SK-N-SH (cell line): Measurements from ENCODE around the gene PTPN23. TPM values are rescaled to one million over a fixed set of nuclear protein-coding genes. Genes with fewer than 3 reads are reported as not detected.

Experiments
- CTCF ChIA-PET: fragments of 300-600, 350-600 bp; formaldehyde crosslinking; extraction: SDS; loops from one replicate; lab custom pipeline; 2021; lab: Yijun Ruan, JAX
- POLR2A ChIA-PET: fragments of 350-600 bp; sonication (Branson Sonifier 250); formaldehyde crosslinking; extraction: SDS; loops from one replicate; lab custom pipeline; 2020; ENCODE audit warnings: antibody characterized with exemption, inconsistent platforms; lab: Yijun Ruan, JAX
- DNase-seq: peaks from one replicate; pipeline ENCODE4 v3.0.0; 2012
- H2AFZ ChIP-seq: fragments of 200-600 bp; sonication (generic); 2 replicates; pipeline ENCODE4 v1.8.1; 2016; ENCODE audit warnings: antibody characterized with exemption, mild to moderate bottlenecking, low read depth
- H3F3A ChIP-seq: fragments of 200-600 bp; sonication (generic); replicated peaks from 2 replicates; pipeline ENCODE3; 2016; ENCODE audit warnings: antibody characterized with exemption, mild to moderate bottlenecking; ENCODE audit not compliant: insufficient read depth
- H3K27ac ChIP-seq, 2 experiments: fragments of 200-500 bp in 1 of 2; fragments of 200-600 bp in 1 of 2; sonication (Bioruptor generic) in 1 of 2; sonication (generic), shearing (Covaris generic) in 1 of 2; 2 replicates each; pipeline versions ENCODE4 v1.5.1 to v1.6.1; 2014 to 2016; ENCODE audit warnings: low read depth in 2 of 2, inconsistent platforms in 1 of 2, low read length in 1 of 2, mild to moderate bottlenecking in 1 of 2, mixed read lengths in 1 of 2
- H3K27me3 ChIP-seq: fragments of 200-600 bp; sonication (generic), shearing (Covaris generic); 2 replicates; pipeline ENCODE4 v1.6.1; 2016; ENCODE audit warnings: mixed run types; ENCODE audit not compliant: insufficient read depth
- H3K36me3 ChIP-seq, 2 experiments: fragments of 200-500 bp in 1 of 2; fragments of 200-600 bp in 1 of 2; sonication (Bioruptor generic) in 1 of 2; sonication (generic) in 1 of 2; replicated peaks in 1 of 2; 2 replicates each; pipeline versions ENCODE3 to v1.5.1; 2014 to 2016; ENCODE audit warnings: low read length in 1 of 2, mild to moderate bottlenecking in 1 of 2; ENCODE audit not compliant: insufficient read depth in 2 of 2, control insufficient read depth in 1 of 2
- H3K4me1 ChIP-seq, 2 experiments: fragments of 200-500 bp in 1 of 2; fragments of 200-600 bp in 1 of 2; sonication (Bioruptor generic) in 1 of 2; sonication (generic), shearing (Covaris generic) in 1 of 2; 2 replicates each; pipeline versions ENCODE4 v1.5.1 to v1.6.1; 2014 to 2016; ENCODE audit warnings: low read depth in 1 of 2, low read length in 1 of 2, mixed run types in 1 of 2; ENCODE audit not compliant: insufficient read depth in 2 of 2, control insufficient read depth in 1 of 2
- H3K4me2 ChIP-seq: fragments of 200-600 bp; sonication (generic), shearing (Covaris generic); 2 replicates; pipeline ENCODE4 v1.6.1; 2017; ENCODE audit warnings: mixed run types
- H3K4me3 ChIP-seq, 2 experiments: fragments of 200-500 bp in 1 of 2; fragments of 200-600 bp in 1 of 2; sonication (Bioruptor generic) in 1 of 2; sonication (generic), shearing (Covaris generic) in 1 of 2; 2 replicates each; pipeline versions ENCODE4 v1.5.1 to v1.8.1; 2014 to 2016; ENCODE audit warnings: low read depth in 2 of 2, inconsistent platforms in 1 of 2, low read length in 1 of 2, mild to moderate bottlenecking in 1 of 2, mixed read lengths in 1 of 2, moderate library complexity in 1 of 2
- H3K79me2 ChIP-seq: fragments of 200-600 bp; sonication (generic); 2 replicates; pipeline ENCODE4 v1.8.1; 2017; ENCODE audit warnings: mild to moderate bottlenecking; ENCODE audit not compliant: insufficient read depth
- H3K9ac ChIP-seq: fragments of 200-600 bp; sonication (generic); 2 replicates; pipeline ENCODE4 v1.6.1; 2017; ENCODE audit warnings: mixed run types
- H3K9me2 ChIP-seq: fragments of 200-600 bp; sonication (generic); 2 replicates; pipeline ENCODE4 v1.6.1; 2017; ENCODE audit warnings: mixed run types
- H3K9me3 ChIP-seq: fragments of 200-600 bp; sonication (generic); 2 replicates; pipeline ENCODE4 v1.6.1; 2017; ENCODE audit warnings: mixed run types, mild to moderate bottlenecking, moderate library complexity
- H4K20me1 ChIP-seq: fragments of 200-600 bp; sonication (generic); 2 replicates; pipeline ENCODE4 v1.6.1; 2017; ENCODE audit warnings: mild to moderate bottlenecking, mixed run types; ENCODE audit not compliant: insufficient read depth
- CHD2 ChIP-seq: fragments of 150-350 bp; IDR thresholded peaks from 2 replicates; pipeline ENCODE4 v1.6.1; 2018; ENCODE audit warnings: low read length; ENCODE audit not compliant: partially characterized antibody
- ELF1 ChIP-seq: IDR thresholded peaks from 2 replicates; pipeline ENCODE4 v1.4.0; 2012
- EP300 ChIP-seq, 2 experiments: IDR thresholded peaks; 2 replicates each; pipeline versions ENCODE4 v1.4.0 to v1.6.1; 2012; ENCODE audit warnings: borderline replicate concordance in 1 of 2, low read depth in 1 of 2, low read length in 1 of 2
- EZH2phosphoT487 ChIP-seq: fragments of 200-600 bp; sonication (generic); IDR thresholded peaks from 2 replicates; pipeline ENCODE4 v1.6.1; 2017; ENCODE audit warnings: low read depth, mixed run types, mild to moderate bottlenecking, antibody characterized with exemption, moderate library complexity, borderline replicate concordance
- FOXM1 ChIP-seq: IDR thresholded peaks from 2 replicates; pipeline ENCODE4 v1.4.0; 2012; ENCODE audit warnings: low read depth, mild to moderate bottlenecking
- GABPA ChIP-seq: IDR thresholded peaks from 2 replicates; pipeline ENCODE4 v1.4.0; 2012; ENCODE audit warnings: low read depth, mild to moderate bottlenecking
- JUND ChIP-seq: IDR thresholded peaks from 2 replicates; pipeline ENCODE4 v1.4.0; 2012
- MAX ChIP-seq: IDR thresholded peaks from 2 replicates; pipeline ENCODE4 v1.4.0; 2012; ENCODE audit warnings: low read depth
- MXI1 ChIP-seq: IDR thresholded peaks from 2 replicates; pipeline ENCODE4 v1.6.1; 2012; ENCODE audit warnings: mild to moderate bottlenecking, low read depth, low read length, improper control_type of control experiment
- NFIC ChIP-seq: IDR thresholded peaks from 2 replicates; pipeline ENCODE4 v1.4.0; 2012; ENCODE audit warnings: borderline replicate concordance
- NRF1 ChIP-seq: IDR thresholded peaks from 2 replicates; pipeline ENCODE4 v1.6.1; 2012; ENCODE audit warnings: low read depth, mild to moderate bottlenecking, low read length
- POLR2AphosphoS5 ChIP-seq: IDR thresholded peaks from 2 replicates; pipeline ENCODE4 v1.6.1; 2012; ENCODE audit warnings: low read depth, low read length
- SIN3A ChIP-seq: IDR thresholded peaks from 2 replicates; pipeline ENCODE4 v1.6.1; 2012; ENCODE audit warnings: low read depth, mild to moderate bottlenecking, low read length, moderate library complexity, borderline replicate concordance
- SMC3 ChIP-seq: IDR thresholded peaks from 2 replicates; pipeline ENCODE4 v1.6.1; 2012; ENCODE audit warnings: low read depth, low read length, improper control_type of control experiment
- TAF1 ChIP-seq: IDR thresholded peaks from 2 replicates; pipeline ENCODE4 v1.6.1; 2012; ENCODE audit warnings: low read depth, mild to moderate bottlenecking, low read length, moderate library complexity, borderline replicate concordance
- TEAD4 ChIP-seq: IDR thresholded peaks from 2 replicates; pipeline ENCODE4 v1.4.0; 2012; ENCODE audit warnings: mild to moderate bottlenecking, borderline replicate concordance; ENCODE audit not compliant: insufficient read depth
- USF1 ChIP-seq: IDR thresholded peaks from 2 replicates; pipeline ENCODE4 v1.4.0; 2012; ENCODE audit warnings: low read depth, borderline replicate concordance
- USF2 ChIP-seq: fragments of 150-350 bp; IDR thresholded peaks from 2 replicates; pipeline ENCODE4 v1.6.1; 2017; ENCODE audit warnings: antibody characterized with exemption, low read length, low read depth, borderline replicate concordance
- YY1 ChIP-seq: IDR thresholded peaks from 2 replicates; pipeline ENCODE4 v1.4.0; 2012; ENCODE audit warnings: low read depth, mild to moderate bottlenecking
- WGBS: methylation state at CpG from one replicate; pipeline ENCODE4 v1.1.6; 2017; ENCODE audit warnings: low lambda C conversion rate; 5-methylcytosine and 5-hydroxymethylcytosine counted together
- polyA plus RNA-seq, 3 experiments: library from polyadenylated mRNA; depleted of rRNA; stranded (reverse); fragments of >200 nt; gene quantifications; 2 replicates each; pipeline ENCODE4 v1.2.3, GENCODE V29; 2012
- TF ChIP-seq, protein P1 (sequence below): IDR thresholded peaks from 2 replicates; pipeline ENCODE4; 2012

Gene PTPN23, protein sequence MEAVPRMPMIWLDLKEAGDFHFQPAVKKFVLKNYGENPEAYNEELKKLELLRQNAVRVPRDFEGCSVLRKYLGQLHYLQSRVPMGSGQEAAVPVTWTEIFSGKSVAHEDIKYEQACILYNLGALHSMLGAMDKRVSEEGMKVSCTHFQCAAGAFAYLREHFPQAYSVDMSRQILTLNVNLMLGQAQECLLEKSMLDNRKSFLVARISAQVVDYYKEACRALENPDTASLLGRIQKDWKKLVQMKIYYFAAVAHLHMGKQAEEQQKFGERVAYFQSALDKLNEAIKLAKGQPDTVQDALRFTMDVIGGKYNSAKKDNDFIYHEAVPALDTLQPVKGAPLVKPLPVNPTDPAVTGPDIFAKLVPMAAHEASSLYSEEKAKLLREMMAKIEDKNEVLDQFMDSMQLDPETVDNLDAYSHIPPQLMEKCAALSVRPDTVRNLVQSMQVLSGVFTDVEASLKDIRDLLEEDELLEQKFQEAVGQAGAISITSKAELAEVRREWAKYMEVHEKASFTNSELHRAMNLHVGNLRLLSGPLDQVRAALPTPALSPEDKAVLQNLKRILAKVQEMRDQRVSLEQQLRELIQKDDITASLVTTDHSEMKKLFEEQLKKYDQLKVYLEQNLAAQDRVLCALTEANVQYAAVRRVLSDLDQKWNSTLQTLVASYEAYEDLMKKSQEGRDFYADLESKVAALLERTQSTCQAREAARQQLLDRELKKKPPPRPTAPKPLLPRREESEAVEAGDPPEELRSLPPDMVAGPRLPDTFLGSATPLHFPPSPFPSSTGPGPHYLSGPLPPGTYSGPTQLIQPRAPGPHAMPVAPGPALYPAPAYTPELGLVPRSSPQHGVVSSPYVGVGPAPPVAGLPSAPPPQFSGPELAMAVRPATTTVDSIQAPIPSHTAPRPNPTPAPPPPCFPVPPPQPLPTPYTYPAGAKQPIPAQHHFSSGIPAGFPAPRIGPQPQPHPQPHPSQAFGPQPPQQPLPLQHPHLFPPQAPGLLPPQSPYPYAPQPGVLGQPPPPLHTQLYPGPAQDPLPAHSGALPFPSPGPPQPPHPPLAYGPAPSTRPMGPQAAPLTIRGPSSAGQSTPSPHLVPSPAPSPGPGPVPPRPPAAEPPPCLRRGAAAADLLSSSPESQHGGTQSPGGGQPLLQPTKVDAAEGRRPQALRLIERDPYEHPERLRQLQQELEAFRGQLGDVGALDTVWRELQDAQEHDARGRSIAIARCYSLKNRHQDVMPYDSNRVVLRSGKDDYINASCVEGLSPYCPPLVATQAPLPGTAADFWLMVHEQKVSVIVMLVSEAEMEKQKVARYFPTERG (N-terminal part only)
- polyA plus RNA-seq (2012; rRNA removed), result 4.4 and 10.9 TPM in 2 replicates
- 2.7 and 4.3 TPM in 2 replicates for polyA plus RNA-seq (2012; cell fraction: cytosol; rRNA removed)
- polyA plus RNA-seq (2012; cell fraction: nucleus; rRNA removed), result 29.6 and 47.7 TPM in 2 replicates

GRCh38 chr3:47380601-47381316 is at the start of gene PTPN23:
Gene PTPN23 (plus strand): TSS chr3:47381021. CDS start chr3:47381097, 76 bp downstream.
- Histone ChIP-seq H3K79me2 (peaks cover 68% of the 10 kb centered on the region), H3F3A (peaks cover 3% of the 10 kb centered on the region), H3K4me1 (peaks cover 0 to 15% of the 10 kb centered on the region in 2 experiments; a peak in 1 of 4 replicates), H3K27ac (peak within 1 kb of the TSS; percentile 87 to 98), H3K4me2 (peak within 1 kb of the TSS; percentile 98), H2AFZ (peak within 1 kb of the TSS; percentile 90), H3K27me3 (no peaks in the 10 kb centered on the region), H3K9me3 (no peaks in the 10 kb centered on the region), H3K36me3 (peaks cover 0 to 8% of the 10 kb centered on the region in 2 experiments), H4K20me1 (peaks cover 40% of the 10 kb centered on the region), H3K9me2 (no peaks in the 10 kb centered on the region), H3K4me3 (peak within 1 kb of the TSS; percentile 77 to 96), H3K9ac (peak within 1 kb of the TSS; percentile 97)
- 1% methylated on average over 33 of the region's 61 CpGs for whole genome bisulfite sequencing
- CTCF ChIA-PET, result interaction anchor here (0.7 to 2.0 kb wide), 5 partner anchors 9 to 401 kb away, joined by 3 to 12 read pairs (median 3); partner anchors contain the start of gene NBEAL2
- peak; percentile 97 for DNase-seq
- TF ChIP-seq YY1, result peak; percentile 74; the same call in 1 of the 2 replicates
- TF ChIP-seq MAX, result peak; percentile 93
- TF ChIP-seq CHD2, result peak; percentile 81
- no peak for TF ChIP-seq EZH2phosphoT487
- peak; percentile 59 for TF ChIP-seq TAF1
- peak; percentile 34; the same call in 1 of the 2 replicates for TF ChIP-seq NFIC
- TF ChIP-seq USF2, result peak; percentile 75
- no peak for TF ChIP-seq SMC3
- TF ChIP-seq JUND, result peak; percentile 27; the same call in 1 of the 2 replicates
- TF ChIP-seq ELF1, result peak; percentile 66; the same call in 1 of the 2 replicates
- TF ChIP-seq SIN3A, result peak; percentile 91
- TF ChIP-seq POLR2AphosphoS5, result peak; percentile 77
- no peak for TF ChIP-seq FOXM1
- TF ChIP-seq MXI1, result 0 out of 2 replicates have a peak, but pooled peaks have one; percentile 16
- TF ChIP-seq GABPA, result peak; percentile 82
- no peak for TF ChIP-seq EP300 (IDR thresholded peaks at IDR 0.05; ENCODE audit: borderline replicate concordance in 1 of 2, low read depth in 1 of 2, low read length in 1 of 2)
- TF ChIP-seq TEAD4, result no peak
- TF ChIP-seq USF1, result peak; percentile 93
- TF ChIP-seq, protein P1, sequence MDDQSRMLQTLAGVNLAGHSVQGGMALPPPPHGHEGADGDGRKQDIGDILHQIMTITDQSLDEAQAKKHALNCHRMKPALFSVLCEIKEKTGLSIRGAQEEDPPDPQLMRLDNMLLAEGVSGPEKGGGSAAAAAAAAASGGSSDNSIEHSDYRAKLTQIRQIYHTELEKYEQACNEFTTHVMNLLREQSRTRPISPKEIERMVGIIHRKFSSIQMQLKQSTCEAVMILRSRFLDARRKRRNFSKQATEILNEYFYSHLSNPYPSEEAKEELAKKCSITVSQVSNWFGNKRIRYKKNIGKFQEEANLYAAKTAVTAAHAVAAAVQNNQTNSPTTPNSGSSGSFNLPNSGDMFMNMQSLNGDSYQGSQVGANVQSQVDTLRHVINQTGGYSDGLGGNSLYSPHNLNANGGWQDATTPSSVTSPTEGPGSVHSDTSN, result 0 out of 2 replicates have a peak, but pooled peaks have one; percentile 23
- peak; percentile 92 for TF ChIP-seq NRF1
- POLR2A ChIA-PET, result interaction anchor here (0.6 to 1.2 kb wide), 11 partner anchors 9 to 371 kb away, joined by 3 to 4 read pairs (median 3); no protein-coding TSS in a partner anchor
